ENCODE results near the gene ZFYVE26. TPM values are rescaled to one million over a fixed set of nuclear protein-coding genes. Genes with fewer than 3 reads are reported as not detected.

Gene ZFYVE26
- total and polyA plus RNA-seq, 7 experiments from 2014 or later: 3.2 to 38.9 (median 25.8) TPM

DNA sequence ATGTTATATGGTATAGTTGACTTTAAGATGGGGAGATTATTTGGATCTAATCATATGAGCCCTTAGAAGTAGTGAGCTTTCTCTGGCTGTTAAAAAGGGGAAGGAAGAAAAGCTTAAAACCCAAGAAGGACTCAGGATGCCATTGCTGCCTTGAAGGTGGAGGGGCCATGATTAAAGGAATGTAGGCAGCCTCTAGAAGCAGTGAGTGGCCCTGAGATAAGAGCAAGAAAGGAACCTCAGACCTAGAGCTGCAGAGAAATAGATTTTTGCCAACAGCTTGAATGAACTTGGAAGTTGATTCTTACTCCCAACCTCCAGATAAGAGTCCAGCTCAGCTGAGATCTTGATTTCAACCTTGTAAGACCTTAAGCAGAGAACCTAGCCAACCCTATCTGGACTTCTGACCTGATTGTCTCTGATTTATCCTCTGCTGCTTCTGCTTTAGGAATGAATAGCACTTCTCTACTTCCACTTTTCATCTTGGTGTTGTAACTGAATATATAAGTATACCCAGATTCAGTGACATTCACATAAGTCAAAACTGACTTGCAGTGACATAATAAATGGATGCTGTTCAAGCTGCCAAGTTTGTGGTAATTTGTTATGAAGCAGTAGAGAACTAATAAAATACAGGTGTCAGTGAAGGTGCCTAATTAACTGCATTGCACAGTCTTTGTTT lies 36.7 kb upstream of the ZFYVE26 start:
- Histone ChIP-seq H3K27me3 (ENCODE audit: control insufficient read depth in 2 of 2, insufficient read depth in 2 of 2, low read length in 2 of 2) (no peaks in the 10 kb centered on the region), H3K4me1 (ENCODE audit: control insufficient read depth in 2 of 2, insufficient read depth in 2 of 2, low read length in 2 of 2) (peaks cover 0 to 8% of the 10 kb centered on the region in 2 donors), H3K4me3 (ENCODE audit: low read length) (no peak overlapping the region), H3K36me3 (ENCODE audit: control insufficient read depth in 2 of 3, insufficient read depth in 3 of 3, low read length in 3 of 3) (no peaks in the 10 kb centered on the region), H3K27ac (ENCODE audit: low read depth, low read length) (no peak overlapping the region), H3K9me3 (ENCODE audit: control insufficient read depth in 2 of 3, low read length in 3 of 3) (peaks cover 0 to 5% (median 0%) of the 10 kb centered on the region in 3 experiments)
- H3K4me1 Mint-ChIP-seq: peaks cover 0 to 15% (median 4%) of the 10 kb centered on the region in 7 donors
- POLR2A ChIA-PET: no interaction called here
- DNase-seq: no peak
- H3K27ac Mint-ChIP-seq: no peak overlapping the region
- no peaks in the 10 kb centered on the region for H3K27me3 Mint-ChIP-seq
- intact Hi-C loops (cut with micrococcal nuclease): no loop called here
- H3K4me3 Mint-ChIP-seq: peak overlapping the region in 1 of 10 donors; percentile 43
- H3K36me3 Mint-ChIP-seq: peaks cover 5 to 34% (median 23%) of the 10 kb centered on the region in 5 donors
- CTCF ChIA-PET: no interaction called here
- H3K9me3 Mint-ChIP-seq: peaks cover 2 to 16% (median 6%) of the 10 kb centered on the region in 11 donors
- ATAC-seq: peak; percentile 87

DNA sequence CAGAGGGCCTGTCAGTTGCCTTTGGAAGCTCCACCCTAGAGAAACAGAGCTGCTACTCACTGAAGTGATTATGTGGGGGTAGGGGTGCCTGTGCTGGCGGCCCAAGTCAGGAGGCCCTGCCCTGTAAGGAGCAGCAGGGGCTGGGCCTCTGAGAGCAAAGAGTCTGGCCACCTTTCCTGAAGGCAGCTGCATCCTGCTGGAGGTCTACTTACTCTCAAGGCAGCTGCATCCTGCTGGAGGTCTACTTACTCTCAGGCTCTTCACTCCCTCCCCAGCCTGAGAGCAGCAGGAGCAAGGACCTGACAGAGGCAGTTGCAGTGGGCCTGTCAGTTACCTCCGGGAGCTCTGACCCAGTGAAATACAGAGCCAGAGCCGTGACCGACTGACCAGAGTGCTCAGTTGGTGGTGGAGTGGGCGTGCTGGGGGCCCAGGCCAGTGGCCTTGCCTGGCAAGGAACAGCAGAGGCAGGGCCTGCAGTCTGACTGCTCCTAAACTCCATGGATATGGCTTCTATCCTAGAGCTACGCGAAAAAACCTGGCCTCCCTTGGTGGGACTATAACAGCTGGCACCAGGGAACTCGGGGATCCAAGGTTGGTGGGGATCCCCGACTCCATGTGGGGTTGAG lies 35.5 kb upstream of the ZFYVE26 start:
- no peak overlapping the region for H3K27ac ChIP-seq (ENCODE audit: low read depth, low read length)
- intact Hi-C loops (cut with micrococcal nuclease): no loop called here
- peaks cover 0 to 5% (median 0%) of the 10 kb centered on the region in 3 experiments for H3K9me3 ChIP-seq (ENCODE audit: control insufficient read depth in 2 of 3, low read length in 3 of 3)
- no peaks in the 10 kb centered on the region for H3K27me3 Mint-ChIP-seq
- CTCF ChIA-PET: no interaction called here
- no peaks in the 10 kb centered on the region for H3K27me3 ChIP-seq (ENCODE audit: control insufficient read depth in 2 of 2, insufficient read depth in 2 of 2, low read length in 2 of 2)
- DNase-seq (no peak), ATAC-seq (no peak)
- H3K4me3 ChIP-seq (ENCODE audit: low read length): no peak overlapping the region
- no peaks in the 10 kb centered on the region for H3K36me3 ChIP-seq (ENCODE audit: control insufficient read depth in 2 of 3, insufficient read depth in 3 of 3, low read length in 3 of 3)
- no peak overlapping the region for H3K27ac Mint-ChIP-seq
- H3K4me1 ChIP-seq (ENCODE audit: control insufficient read depth in 2 of 2, insufficient read depth in 2 of 2, low read length in 2 of 2): peaks cover 0 to 8% of the 10 kb centered on the region in 2 donors
- H3K4me1 Mint-ChIP-seq: peaks cover 0 to 15% (median 4%) of the 10 kb centered on the region in 7 donors
- H3K4me3 Mint-ChIP-seq: no peak overlapping the region
- H3K9me3 Mint-ChIP-seq: peaks cover 2 to 27% (median 11%) of the 10 kb centered on the region in 11 donors
- POLR2A ChIA-PET: no interaction called here
- peaks cover 14 to 44% (median 31%) of the 10 kb centered on the region in 5 donors for H3K36me3 Mint-ChIP-seq

DNA sequence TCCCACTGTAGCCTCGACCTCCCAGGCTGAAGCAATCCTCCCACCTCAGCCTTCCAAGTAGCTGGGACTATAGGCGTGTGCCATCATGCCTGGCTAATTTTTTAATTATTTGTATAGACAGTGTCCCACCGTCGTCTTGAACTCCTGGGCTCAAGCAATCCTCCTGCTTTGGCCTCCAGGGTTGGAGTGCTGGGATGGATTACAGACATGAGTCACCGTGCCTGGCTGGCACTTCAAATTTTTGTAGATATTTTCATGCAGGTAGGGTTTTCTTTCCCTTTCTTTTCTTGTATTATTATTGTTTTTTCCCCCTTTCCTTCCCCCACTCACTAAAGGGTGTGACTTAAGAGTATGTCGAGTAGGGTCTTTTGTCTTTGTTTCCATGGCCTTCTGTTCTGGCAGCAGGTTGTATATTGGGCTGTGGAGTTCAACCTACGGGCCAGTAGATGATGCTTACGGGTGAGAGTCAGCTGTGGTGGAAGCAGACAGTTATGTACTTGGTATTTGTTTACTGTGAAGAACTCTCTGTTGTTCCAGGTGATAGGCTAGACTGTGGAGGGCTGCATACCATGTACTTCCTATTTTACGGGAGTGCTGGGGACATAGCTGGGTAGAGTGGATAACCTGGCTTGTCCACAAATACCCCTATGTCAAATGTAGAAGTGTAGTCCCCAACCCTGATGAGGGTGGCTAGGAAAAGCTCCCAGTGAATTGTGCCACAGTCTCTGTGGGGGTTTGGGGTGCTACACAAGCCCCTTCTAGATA lies 33.9 kb upstream of the ZFYVE26 start:
- ATAC-seq: no peak
- no peak overlapping the region for H3K27ac Mint-ChIP-seq

DNA sequence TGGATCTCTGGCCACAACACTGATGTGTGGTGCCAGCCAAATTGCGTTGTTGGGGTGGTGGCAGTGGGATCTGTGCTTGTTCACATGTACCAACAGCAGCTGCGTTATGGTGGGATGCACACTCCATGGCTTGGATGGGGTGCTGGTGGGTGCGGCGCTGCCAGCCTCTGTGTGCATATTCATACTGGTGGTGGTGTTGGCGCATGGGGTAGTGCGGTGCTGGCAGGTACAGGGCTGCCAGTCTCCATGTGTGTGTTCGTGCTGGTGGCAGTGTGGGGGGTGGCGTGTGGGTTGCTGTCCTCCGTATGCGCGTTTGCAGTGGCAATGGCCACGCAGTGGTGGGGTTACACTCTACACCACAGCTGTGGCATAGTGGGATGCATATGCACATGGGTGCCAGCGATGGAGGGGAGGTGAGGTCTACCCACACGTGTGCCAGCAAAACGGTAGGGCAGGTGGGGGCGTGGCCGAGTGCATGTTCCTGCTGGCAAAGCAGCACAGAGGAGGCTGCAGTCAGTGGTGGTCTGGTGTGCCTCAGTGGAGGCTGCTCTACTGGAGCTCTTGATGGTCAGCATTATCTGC lies 29.7 kb upstream of the ZFYVE26 start:
- no peak overlapping the region for H3K4me3 Mint-ChIP-seq
- CTCF ChIA-PET: no interaction called here

More for the DNA sequence above, 33.9 kb upstream of the ZFYVE26 start:
- ChIA-PET POLR2A (no interaction called here), CTCF (no interaction called here)
- Histone ChIP-seq H3K36me3 (ENCODE audit: control insufficient read depth in 2 of 3, insufficient read depth in 3 of 3, low read length in 3 of 3) (peaks cover 0 to 6% (median 0%) of the 10 kb centered on the region in 3 experiments), H3K4me1 (ENCODE audit: control insufficient read depth in 2 of 2, insufficient read depth in 2 of 2, low read length in 2 of 2) (no peaks in the 10 kb centered on the region), H3K9me3 (ENCODE audit: control insufficient read depth in 2 of 3, low read length in 3 of 3) (peaks cover 0 to 9% (median 0%) of the 10 kb centered on the region in 3 experiments), H3K27me3 (ENCODE audit: control insufficient read depth in 2 of 2, insufficient read depth in 2 of 2, low read length in 2 of 2) (no peaks in the 10 kb centered on the region), H3K4me3 (ENCODE audit: low read length) (no peak overlapping the region), H3K27ac (ENCODE audit: low read depth, low read length) (no peak overlapping the region)
- Mint-ChIP-seq H3K4me1 (peaks cover 0 to 11% (median 4%) of the 10 kb centered on the region in 7 donors), H3K27me3 (no peaks in the 10 kb centered on the region), H3K4me3 (no peak overlapping the region), H3K36me3 (peaks cover 14 to 53% (median 37%) of the 10 kb centered on the region in 5 donors), H3K9me3 (peaks cover 2 to 34% (median 13%) of the 10 kb centered on the region in 11 donors)
- intact Hi-C loops (cut with micrococcal nuclease): no loop called here
- DNase-seq: no peak

DNA sequence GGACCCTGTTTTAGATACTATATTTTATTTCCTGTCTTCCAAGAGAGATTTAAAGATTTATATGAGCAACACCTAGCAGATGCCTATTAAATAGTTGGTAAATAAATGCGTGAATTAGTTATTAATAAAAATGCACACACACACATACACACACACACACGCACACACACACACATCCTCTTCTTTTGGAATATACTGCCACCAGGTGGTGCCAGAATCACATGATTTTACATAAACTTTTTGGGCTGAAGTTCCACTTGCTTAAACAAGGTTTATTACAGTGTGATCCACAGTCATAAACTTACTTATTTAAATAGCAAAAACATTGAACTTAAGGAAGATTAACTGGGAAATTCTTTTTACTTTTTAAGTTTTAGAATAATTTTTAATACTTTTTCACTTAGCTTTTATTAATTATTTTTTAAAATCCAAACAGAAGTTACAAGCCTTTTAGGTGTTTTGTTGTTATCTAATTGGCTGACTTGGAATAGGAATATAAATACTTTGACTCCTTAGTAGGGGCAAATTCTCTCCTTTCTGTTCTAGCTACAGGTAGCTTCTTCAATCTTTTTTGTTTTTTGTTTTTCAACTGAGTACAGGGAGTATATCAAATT lies 20.7 kb upstream of the ZFYVE26 start:
- H3K4me3 ChIP-seq (ENCODE audit: low read length): no peak overlapping the region
- no peaks in the 10 kb centered on the region for H3K36me3 ChIP-seq (ENCODE audit: control insufficient read depth in 2 of 3, insufficient read depth in 3 of 3, low read length in 3 of 3)
- no peak overlapping the region for H3K27ac ChIP-seq (ENCODE audit: low read depth, low read length)
- DNase-seq (peak in 7 of 9 donors; percentile 50 to 73 (median 62)), ATAC-seq (peak; percentile 92)
- H3K27me3 ChIP-seq (ENCODE audit: control insufficient read depth in 2 of 2, insufficient read depth in 2 of 2, low read length in 2 of 2): no peaks in the 10 kb centered on the region
- intact Hi-C loops (cut with micrococcal nuclease): loop anchor here (1.0 to 5.0 kb wide), 5 partner anchors 18 to 1007 kb away; partner anchors contain the start of gene RAD51B (in 1 of the 2)
- POLR2A ChIA-PET: interaction anchor here (1.6 kb wide), 1 partner anchor 20 kb away, joined by 3 read pairs; no protein-coding TSS in a partner anchor
- H3K4me3 Mint-ChIP-seq: no peak overlapping the region
- H3K4me1 Mint-ChIP-seq: peaks cover 0 to 4% (median 0%) of the 10 kb centered on the region in 7 donors
- H3K27ac Mint-ChIP-seq: peak overlapping the region in 2 of 9 donors; percentile 16 to 67
- CTCF ChIA-PET: interaction anchor here (0.6 to 1.2 kb wide), 4 partner anchors 17 to 1007 kb away, joined by 3 read pairs; no protein-coding TSS in a partner anchor
- no peaks in the 10 kb centered on the region for H3K4me1 ChIP-seq (ENCODE audit: control insufficient read depth in 2 of 2, insufficient read depth in 2 of 2, low read length in 2 of 2)
- H3K36me3 Mint-ChIP-seq: peaks cover 0 to 30% (median 14%) of the 10 kb centered on the region in 5 donors
- no peaks in the 10 kb centered on the region for H3K9me3 Mint-ChIP-seq
- H3K27me3 Mint-ChIP-seq: no peaks in the 10 kb centered on the region
- no peaks in the 10 kb centered on the region for H3K9me3 ChIP-seq (ENCODE audit: control insufficient read depth in 2 of 3, low read length in 3 of 3)

More for the DNA sequence above, 29.7 kb upstream of the ZFYVE26 start:
- peaks cover 0 to 6% (median 0%) of the 10 kb centered on the region in 3 experiments for H3K36me3 ChIP-seq (ENCODE audit: control insufficient read depth in 2 of 3, insufficient read depth in 3 of 3, low read length in 3 of 3)
- Mint-ChIP-seq H3K27ac (no peak overlapping the region), H3K4me1 (peaks cover 0 to 20% (median 11%) of the 10 kb centered on the region in 7 donors), H3K36me3 (peaks cover 14 to 66% (median 54%) of the 10 kb centered on the region in 5 donors), H3K27me3 (no peaks in the 10 kb centered on the region), H3K9me3 (peaks cover 4 to 40% (median 13%) of the 10 kb centered on the region in 11 donors)
- no peak overlapping the region for H3K27ac ChIP-seq (ENCODE audit: low read depth, low read length)
- H3K27me3 ChIP-seq (ENCODE audit: control insufficient read depth in 2 of 2, insufficient read depth in 2 of 2, low read length in 2 of 2): no peaks in the 10 kb centered on the region
- DNase-seq (no peak), ATAC-seq (no peak)
- peaks cover 0 to 9% (median 0%) of the 10 kb centered on the region in 3 experiments for H3K9me3 ChIP-seq (ENCODE audit: control insufficient read depth in 2 of 3, low read length in 3 of 3)
- H3K4me3 ChIP-seq (ENCODE audit: low read length): no peak overlapping the region
- intact Hi-C loops (cut with micrococcal nuclease): no loop called here
- H3K4me1 ChIP-seq (ENCODE audit: control insufficient read depth in 2 of 2, insufficient read depth in 2 of 2, low read length in 2 of 2): no peaks in the 10 kb centered on the region
- POLR2A ChIA-PET: no interaction called here

DNA sequence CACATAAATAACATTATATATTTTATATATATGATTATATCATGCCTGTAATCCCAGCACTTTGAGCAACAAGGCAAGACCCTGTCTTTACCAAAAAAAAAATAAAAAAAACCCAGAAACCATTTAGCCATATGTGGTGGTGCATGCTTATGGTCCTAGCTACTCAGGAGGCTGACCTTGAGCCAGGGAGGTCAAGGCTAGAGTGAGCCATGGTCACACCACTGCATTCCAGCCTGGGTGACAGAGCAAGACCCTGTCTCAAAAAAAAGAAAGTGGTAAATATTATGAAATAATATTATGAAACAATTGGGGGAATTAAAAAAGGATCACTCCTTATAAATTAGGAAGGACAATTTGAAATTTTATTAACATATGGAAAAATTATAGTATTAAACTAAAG lies 19.2 kb upstream of the ZFYVE26 start:
- Histone ChIP-seq H3K4me1 (ENCODE audit: control insufficient read depth in 2 of 2, insufficient read depth in 2 of 2, low read length in 2 of 2) (no peaks in the 10 kb centered on the region), H3K27me3 (ENCODE audit: control insufficient read depth in 2 of 2, insufficient read depth in 2 of 2, low read length in 2 of 2) (no peaks in the 10 kb centered on the region), H3K4me3 (ENCODE audit: low read length) (no peak overlapping the region), H3K36me3 (ENCODE audit: control insufficient read depth in 2 of 3, insufficient read depth in 3 of 3, low read length in 3 of 3) (no peaks in the 10 kb centered on the region), H3K27ac (ENCODE audit: low read depth, low read length) (no peak overlapping the region), H3K9me3 (ENCODE audit: control insufficient read depth in 2 of 3, low read length in 3 of 3) (no peaks in the 10 kb centered on the region)
- intact Hi-C loops (cut with micrococcal nuclease): loop anchor here in 1 of 2 donors (5.0 kb wide), 2 partner anchors 982 to 1007 kb away; no protein-coding TSS in a partner anchor
- H3K4me1 Mint-ChIP-seq: peaks cover 0 to 4% (median 0%) of the 10 kb centered on the region in 7 donors
- H3K9me3 Mint-ChIP-seq: no peaks in the 10 kb centered on the region
- ChIA-PET POLR2A (interaction anchor here (1.3 kb wide), 1 partner anchor 15 kb away, joined by 6 read pairs; the partner anchor contains the start of gene RAD51B), CTCF (interaction anchor here (0.7 to 1.0 kb wide), 4 partner anchors 13 to 1009 kb away, joined by 3 to 4 read pairs (median 3); no protein-coding TSS in a partner anchor)
- H3K27ac Mint-ChIP-seq: no peak overlapping the region
- DNase-seq: no peak
- H3K36me3 Mint-ChIP-seq: peaks cover 0 to 23% (median 9%) of the 10 kb centered on the region in 5 donors
- H3K27me3 Mint-ChIP-seq: no peaks in the 10 kb centered on the region
- no peak for ATAC-seq
- H3K4me3 Mint-ChIP-seq: no peak overlapping the region
